HCT116 (cell line): Measurements from ENCODE around the gene CTTN. TPM values are rescaled to one million over a fixed set of nuclear protein-coding genes. Genes with fewer than 3 reads are reported as not detected.

ENCODE experiments used
- ATAC-seq: fragments of 200-7000 bp; cut with Tn5 transposase; 2 replicates; pipeline ENCODE4 v1.9.1; 2020; ENCODE audit warnings: mild to moderate bottlenecking, moderate library complexity
- BruUV-seq: library from RNA; stranded (reverse); fragments of 400-500 nt; replicated peaks from 2 replicates; lab custom pipeline; 2021; lab: Mats Ljungman, UMichigan
- CTCF ChIA-PET: fragments of 300-600 bp; sonication (Branson Sonifier 250); formaldehyde crosslinking; loops from one replicate; lab custom pipeline; 2021; ENCODE audit warnings: antibody characterized with exemption; lab: Charles Lee
- POLR2A ChIA-PET: fragments of 300-600, 350-600 bp; sonication (Branson Sonifier 250); formaldehyde crosslinking; loops from one replicate; lab custom pipeline; 2021; ENCODE audit warnings: antibody characterized with exemption; lab: Charles Lee
- RAD21 ChIA-PET, 2 experiments: fragments of 300-600 bp; sonication (Branson Sonifier 250); formaldehyde crosslinking; loops; one replicate each; lab custom pipeline; 2023; ENCODE audit warnings: low total read pairs in 2 of 2; ENCODE audit not compliant: uncharacterized antibody in 2 of 2, unreplicated experiment in 2 of 2, low non-redundant PET in 1 of 2; lab: Charles Lee
- DNase-seq: peaks from one replicate; pipeline ENCODE4 v3.0.0-alpha.2; 2010; ENCODE audit warnings: low read depth, low spot score
- H2AFZ ChIP-seq: fragments of 200-600 bp; shearing (Covaris generic), sonication (generic); 2 replicates; pipeline ENCODE4 v1.6.1; 2017; ENCODE audit warnings: low read depth, mixed run types, mixed read lengths, antibody characterized with exemption, low read length; ENCODE audit not compliant: poor library complexity, severe bottlenecking
- H3K27ac ChIP-seq: 2 replicates; pipeline ENCODE4 v1.5.1; 2012; ENCODE audit warnings: low read depth, low read length
- H3K27me3 ChIP-seq: fragments of 200-600 bp; sonication (generic); 2 replicates; pipeline ENCODE4 v1.6.1; 2016; ENCODE audit warnings: mixed run types, low read length, mixed read lengths; ENCODE audit not compliant: insufficient read depth
- H3K36me3 ChIP-seq, 2 experiments: fragments of 200-500 bp in 1 of 2; fragments of 200-600 bp in 1 of 2; sonication (Bioruptor generic) in 1 of 2; sonication (generic) in 1 of 2; 2 replicates each; pipeline versions ENCODE4 v1.5.1 to v1.6.1; 2014 to 2016; ENCODE audit warnings: low read length in 2 of 2, inconsistent platforms in 1 of 2, mixed read lengths in 1 of 2, mixed run types in 1 of 2; ENCODE audit not compliant: insufficient read depth in 2 of 2, control insufficient read depth in 1 of 2
- H3K4me1 ChIP-seq, 2 experiments: fragments of 200-600 bp in 1 of 2; sonication (generic) in 1 of 2; 2 replicates each; pipeline versions ENCODE4 v1.5.1 to v1.6.1; 2012 to 2017; ENCODE audit warnings: low read length in 2 of 2, inconsistent platforms in 1 of 2, mild to moderate bottlenecking in 1 of 2, mixed read lengths in 1 of 2, mixed run types in 1 of 2, moderate library complexity in 1 of 2; ENCODE audit not compliant: insufficient read depth in 2 of 2, control insufficient read depth in 1 of 2
- H3K4me2 ChIP-seq: fragments of 200-600 bp; sonication (generic); 2 replicates; pipeline ENCODE4 v1.6.1; 2017; ENCODE audit warnings: mixed run types, low read length, mixed read lengths
- H3K4me3 ChIP-seq, 2 experiments: fragments of 200-600 bp in 1 of 2; sonication (generic) in 1 of 2; replicated peaks in 1 of 2; 2 replicates each; pipeline ENCODE4 v1.5.1; 2011 to 2016; ENCODE audit warnings: low read length in 2 of 2, control low read depth in 1 of 2, low read depth in 1 of 2, mild to moderate bottlenecking in 1 of 2, mixed read lengths in 1 of 2, mixed run types in 1 of 2
- H3K79me2 ChIP-seq: fragments of 200-600 bp; sonication (generic); 2 replicates; pipeline ENCODE4 v1.6.1; 2017; ENCODE audit warnings: mild to moderate bottlenecking, mixed run types, low read length, moderate library complexity, mixed read lengths; ENCODE audit not compliant: insufficient read depth
- H3K9ac ChIP-seq: fragments of 200-600 bp; sonication (generic); 2 replicates; pipeline ENCODE4 v1.6.1; 2016; ENCODE audit warnings: low read length, mixed read lengths
- H3K9me2 ChIP-seq: fragments of 200-600 bp; sonication (generic), shearing (Covaris generic); 2 replicates; pipeline ENCODE4 v1.6.1; 2017; ENCODE audit warnings: mixed run types, mild to moderate bottlenecking, moderate library complexity; ENCODE audit not compliant: insufficient read depth
- H3K9me3 ChIP-seq, 2 experiments: fragments of 200-500 bp in 1 of 2; fragments of 200-600 bp in 1 of 2; sonication (Bioruptor generic) in 1 of 2; sonication (generic) in 1 of 2; 2 replicates each; pipeline ENCODE4 v1.6.1; 2014 to 2017; ENCODE audit warnings: low read length in 2 of 2, mixed read lengths in 2 of 2, inconsistent platforms in 1 of 2, low read depth in 1 of 2, mild to moderate bottlenecking in 1 of 2, mixed run types in 1 of 2, moderate library complexity in 1 of 2; ENCODE audit not compliant: control insufficient read depth in 1 of 2, insufficient read depth in 1 of 2
- H4K20me1 ChIP-seq: fragments of 200-600 bp; sonication (generic), shearing (Covaris generic); 2 replicates; pipeline ENCODE4 v1.6.1; 2017; ENCODE audit warnings: mixed run types, mild to moderate bottlenecking, moderate library complexity; ENCODE audit not compliant: insufficient read depth
- CBX3 ChIP-seq: IDR thresholded peaks from 2 replicates; pipeline ENCODE4 v1.6.1; 2012; ENCODE audit warnings: low read depth
- CEBPB ChIP-seq: IDR thresholded peaks from 2 replicates; pipeline ENCODE4 v1.6.1; 2012; ENCODE audit warnings: low read depth
- CTCF ChIP-seq, 3 experiments: fragments of 200-600 bp in 1 of 3; sonication (generic) in 1 of 3; IDR thresholded peaks in 2 of 3; conservative IDR thresholded peaks in 1 of 3; 2 replicates each; pipeline ENCODE4 v1.5.1; 2012 to 2017; ENCODE audit warnings: low read depth in 2 of 3, low read length in 2 of 3, antibody characterized with exemption in 1 of 3, borderline replicate concordance in 1 of 3, control low read depth in 1 of 3, mild to moderate bottlenecking in 1 of 3, mixed read lengths in 1 of 3, mixed run types in 1 of 3, moderate library complexity in 1 of 3; ENCODE audit not compliant: insufficient read depth in 1 of 3
- EGR1 ChIP-seq: IDR thresholded peaks from 2 replicates; pipeline ENCODE4 v1.6.1; 2012; ENCODE audit warnings: low read depth
- ELF1 ChIP-seq: IDR thresholded peaks from 2 replicates; pipeline ENCODE4 v1.6.1; 2012; ENCODE audit warnings: low read depth, borderline replicate concordance
- EZH2phosphoT487 ChIP-seq: fragments of 200-600 bp; IDR thresholded peaks from 2 replicates; pipeline ENCODE4 v1.6.1; 2018; ENCODE audit warnings: antibody characterized with exemption, borderline replicate concordance
- JUND ChIP-seq: IDR thresholded peaks from 2 replicates; pipeline ENCODE4 v1.6.1; 2012
- POLR2A ChIP-seq: IDR thresholded peaks from 2 replicates; pipeline ENCODE4 v1.7.0; 2011; ENCODE audit warnings: borderline replicate concordance; ENCODE audit not compliant: insufficient read depth, insufficient read length; ENCODE audit errors: extremely low read depth
- POLR2AphosphoS5 ChIP-seq: IDR thresholded peaks from 2 replicates; pipeline ENCODE4 v1.6.1; 2011; ENCODE audit warnings: mild to moderate bottlenecking, low read depth, low read length, moderate library complexity
- SP1 ChIP-seq: IDR thresholded peaks from 2 replicates; pipeline ENCODE4 v1.6.1; 2012; ENCODE audit warnings: low read depth
- TCF7L2 ChIP-seq: IDR thresholded peaks from 2 replicates; pipeline ENCODE4 v1.7.0; 2011; ENCODE audit warnings: borderline replicate concordance, inconsistent platforms; ENCODE audit not compliant: insufficient read depth, insufficient read length; ENCODE audit errors: extremely low read depth
- YY1 ChIP-seq: IDR thresholded peaks from 2 replicates; pipeline ENCODE4 v1.6.1; 2011; ENCODE audit warnings: low read length, low read depth, moderate library complexity, mild to moderate bottlenecking; ENCODE audit not compliant: insufficient replicate concordance; ENCODE audit errors: extremely low read depth
- ZFX ChIP-seq: fragments of 450-650 bp; IDR thresholded peaks from 2 replicates; pipeline ENCODE4 v1.6.1; 2017
- ZNF274 ChIP-seq: fragments of 200-500 bp; sonication (Bioruptor generic); IDR thresholded peaks from 2 replicates; pipeline ENCODE4 v1.6.1; 2014; ENCODE audit warnings: mild to moderate bottlenecking, low read depth, low read length, inconsistent platforms
- intact Hi-C: fragments of 100-400 bp; cut with micrococcal nuclease; formaldehyde crosslinking; loops from 2 replicates; pipeline ENCODE4 v1.10.0; 2022
- total RNA-seq: library from RNA; stranded (reverse); gene quantifications from one replicate; pipeline ENCODE4 v1.2.1, GENCODE V29; 2021; ENCODE audit not compliant: unreplicated experiment
- TF ChIP-seq, protein P1 (sequence below): IDR thresholded peaks from 2 replicates; pipeline ENCODE4 v1.6.1; 2012

CTTN gene
- total RNA-seq, 1 experiment from 2014 or later: 249 TPM

GRCh38 chr11:70458736-70459135, 60.4 kb downstream of the CTTN start (continued):
- TF ChIP-seq ZFX: no peak
- TF ChIP-seq ZNF274: no peak
- TF ChIP-seq EZH2phosphoT487: no peak
- TF ChIP-seq, all 23 proteins: peak for 0

GRCh38 chr11:70460111-70460510, 61.8 kb downstream of the CTTN start:
- Histone ChIP-seq H3K79me2 (no peaks in the 10 kb centered on the region), H3K4me1 (no peaks in the 10 kb centered on the region), H3K9me3 (no peaks in the 10 kb centered on the region), H4K20me1 (no peaks in the 10 kb centered on the region), H3K36me3 (no peaks in the 10 kb centered on the region), H3K27ac (no peak overlapping the region), H3K4me2 (no peak overlapping the region), H2AFZ (no peak overlapping the region), H3K9ac (no peak overlapping the region), H3K9me2 (no peaks in the 10 kb centered on the region), H3K4me3 (no peak overlapping the region), H3K27me3 (no peaks in the 10 kb centered on the region)
- intact Hi-C loops: no loop called here
- ATAC-seq (no peak), DNase-seq (no peak)
- ChIA-PET RAD21 (no interaction called here), CTCF (no interaction called here), POLR2A (no interaction called here)
- no peak for TF ChIP-seq SP1
- TF ChIP-seq EGR1: no peak
- no peak for TF ChIP-seq EZH2phosphoT487
- no peak for TF ChIP-seq CTCF (IDR thresholded peaks at IDR 0.05 in 2 of 3, conservative IDR thresholded peaks at IDR 0.05 in 1 of 3; ENCODE audit: borderline replicate concordance in 1 of 3, insufficient read depth in 1 of 3, low read depth in 2 of 3, low read length in 2 of 3)
- no peak for TF ChIP-seq TCF7L2
- TF ChIP-seq YY1: no peak
- no peak for TF ChIP-seq CBX3
- TF ChIP-seq POLR2A: no peak
- no peak for TF ChIP-seq POLR2AphosphoS5
- TF ChIP-seq CEBPB: no peak
- TF ChIP-seq, protein P1, sequence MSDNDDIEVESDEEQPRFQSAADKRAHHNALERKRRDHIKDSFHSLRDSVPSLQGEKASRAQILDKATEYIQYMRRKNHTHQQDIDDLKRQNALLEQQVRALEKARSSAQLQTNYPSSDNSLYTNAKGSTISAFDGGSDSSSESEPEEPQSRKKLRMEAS: no peak
- no peak for TF ChIP-seq ZFX
- TF ChIP-seq JUND: no peak
- no peak for TF ChIP-seq ELF1
- BruUV-seq: no TSS peak
